NCI-H774 (cell line): Measurements from ENCODE around the gene ABCC6.
"Not testable (repeated sequence)": the region's sequence is repeated elsewhere in the genome, so short reads cannot be mapped to it uniquely, and the experiment has no call there.

Source experiments
- DNase-seq: peaks from one replicate; lab custom pipeline; 2025; lab: John Stamatoyannopoulos, UW

ABCC6 gene

GRCh38 chr16:16112450-16113053 is 110.7 kb downstream of the ABCC6 start:
- DNase-seq: no peak

- DNase-seq: no peak
Measured at GRCh38 chr16:16111639-16112038, 111.7 kb downstream of the ABCC6 start.

DNA sequence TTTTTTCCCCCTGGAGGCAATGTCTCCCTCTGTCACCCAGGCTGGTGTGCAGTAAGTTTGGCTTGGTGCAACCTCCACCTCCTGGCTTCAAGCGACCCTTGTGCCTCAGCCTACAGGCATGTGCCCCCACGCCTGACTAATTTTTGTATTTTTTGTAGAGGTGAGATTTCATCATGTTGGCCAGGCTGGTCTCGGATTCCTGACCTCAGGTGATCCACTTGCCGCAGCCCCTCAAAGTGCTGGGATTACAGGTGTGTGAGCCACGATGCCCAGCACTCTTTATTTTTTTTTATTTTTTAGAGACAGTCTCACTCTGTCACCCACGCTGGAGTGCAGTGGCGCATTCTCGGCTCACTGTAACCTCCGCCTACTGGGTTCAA is 113.2 kb downstream of the ABCC6 start:
- no peak for DNase-seq

DNA sequence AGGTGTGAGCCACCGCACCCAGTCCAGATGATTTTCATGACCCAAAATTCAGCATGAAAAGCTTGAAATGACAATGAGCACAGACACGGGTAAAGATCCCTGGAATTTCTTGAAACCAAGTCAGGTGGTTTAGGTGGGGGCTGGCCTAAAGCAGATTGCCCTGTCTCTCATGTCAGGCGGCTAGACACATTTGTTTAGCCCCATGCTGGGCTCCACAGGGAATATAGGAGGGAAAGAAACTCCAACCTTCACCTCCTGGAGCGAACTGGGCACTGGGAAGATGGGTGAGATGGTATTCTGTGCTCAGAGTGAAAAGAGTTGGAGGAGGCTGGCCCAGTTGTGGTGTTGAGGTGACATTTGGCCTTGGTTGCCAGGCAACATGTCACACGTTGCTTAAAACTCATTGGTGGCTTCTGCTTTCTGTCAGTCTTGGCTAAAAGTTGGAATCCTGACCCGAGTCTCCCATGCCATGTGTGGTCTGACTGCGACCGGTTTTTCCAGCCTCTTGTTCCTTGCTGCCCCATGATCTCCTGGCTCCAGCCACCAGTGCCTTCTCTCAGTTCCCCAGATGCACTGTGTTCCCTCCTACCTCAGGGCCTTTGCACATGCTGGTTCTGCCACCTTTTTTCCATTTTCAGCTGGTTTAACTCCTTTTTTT is 113.7 kb downstream of the ABCC6 start:
- DNase-seq: no peak

DNA sequence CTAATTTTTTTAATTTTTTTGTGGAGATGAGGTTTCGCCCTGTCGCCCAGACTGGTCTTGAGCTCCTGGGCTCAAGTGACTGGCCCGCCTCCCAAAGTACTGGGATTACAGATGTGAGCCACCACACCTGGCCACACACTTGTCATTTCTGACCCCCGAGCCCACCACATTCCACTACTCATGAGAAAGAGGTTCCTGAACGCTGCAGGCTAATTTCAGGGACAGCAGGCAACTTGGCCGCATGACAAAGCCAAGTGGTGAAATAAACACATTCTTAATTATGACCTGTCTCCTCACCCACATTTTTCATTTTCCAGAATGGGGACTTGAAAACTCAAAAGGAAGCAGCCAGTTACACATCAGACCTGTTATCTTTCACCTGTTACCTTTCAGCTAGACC is 114.5 kb downstream of the ABCC6 start:
- DNase-seq: no peak

DNA sequence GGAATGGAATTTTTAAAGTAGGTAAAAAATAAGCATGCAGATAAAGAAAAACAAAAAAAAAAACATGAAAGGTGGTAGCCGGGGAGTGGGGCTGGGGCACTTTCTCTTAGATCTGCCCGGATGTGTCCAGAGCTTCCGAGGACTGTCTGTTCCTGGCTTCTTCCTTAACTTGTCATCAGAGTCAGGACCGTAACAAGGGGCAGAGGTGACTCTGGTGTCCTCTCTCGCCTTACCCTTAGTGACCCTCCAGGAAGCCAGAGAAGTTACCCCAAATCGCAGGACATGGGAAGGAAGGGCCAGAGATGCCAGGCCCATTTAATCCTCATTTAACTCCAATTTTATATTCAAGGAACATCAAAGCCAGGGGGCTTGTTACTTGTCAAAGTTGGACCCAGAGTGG is 115.5 kb downstream of the ABCC6 start:
- DNase-seq: no peak

GRCh38 chr16:16106466-16106865 is 116.8 kb downstream of the ABCC6 start:
- DNase-seq: no peak

DNA sequence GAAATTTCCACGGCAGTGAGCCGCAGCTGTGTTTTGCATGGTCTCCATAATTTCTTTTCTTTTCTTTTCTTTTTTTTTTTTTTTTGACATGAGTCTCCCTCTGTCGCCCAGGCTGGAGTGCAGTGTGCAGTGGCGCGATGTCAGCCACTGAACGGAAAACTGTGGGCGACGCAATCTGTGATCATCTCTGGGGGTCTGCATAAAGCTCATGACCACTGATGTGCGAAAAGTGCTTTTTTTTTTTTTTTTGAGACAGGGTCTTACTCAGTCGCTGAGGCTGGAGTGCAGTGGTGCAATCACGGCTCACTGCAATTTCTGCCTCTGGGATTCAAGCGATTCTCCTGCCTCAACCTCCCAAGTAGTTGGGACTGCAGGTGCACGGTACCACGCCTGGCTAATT is 117.6 kb downstream of the ABCC6 start:
- no peak for DNase-seq

DNA sequence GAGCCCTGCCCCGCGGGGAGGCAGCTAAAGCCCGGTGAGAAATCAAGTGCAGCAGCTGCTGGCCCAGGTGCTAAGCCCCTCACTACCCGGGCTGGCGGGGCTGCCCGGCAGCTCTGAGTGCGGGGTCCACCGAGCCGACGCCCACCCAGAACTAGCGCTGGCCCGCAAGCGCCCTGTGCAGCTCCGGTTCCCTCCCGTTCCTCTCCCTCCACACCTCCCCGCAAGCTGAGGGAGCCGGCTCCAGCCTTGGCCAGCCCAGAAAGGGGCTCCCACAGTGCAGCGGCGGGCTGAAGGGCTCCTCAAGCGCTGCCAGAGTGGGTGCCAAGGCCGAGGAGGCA is 118.5 kb downstream of the ABCC6 start:
- DNase-seq: not testable (repeated sequence)

- not testable (repeated sequence) for DNase-seq
Measured at GRCh38 chr16:16104132-16104803, 119.0 kb downstream of the ABCC6 start.

GRCh38 chr16:16102738-16103137 is 120.6 kb downstream of the ABCC6 start:
- DNase-seq: no peak

DNA sequence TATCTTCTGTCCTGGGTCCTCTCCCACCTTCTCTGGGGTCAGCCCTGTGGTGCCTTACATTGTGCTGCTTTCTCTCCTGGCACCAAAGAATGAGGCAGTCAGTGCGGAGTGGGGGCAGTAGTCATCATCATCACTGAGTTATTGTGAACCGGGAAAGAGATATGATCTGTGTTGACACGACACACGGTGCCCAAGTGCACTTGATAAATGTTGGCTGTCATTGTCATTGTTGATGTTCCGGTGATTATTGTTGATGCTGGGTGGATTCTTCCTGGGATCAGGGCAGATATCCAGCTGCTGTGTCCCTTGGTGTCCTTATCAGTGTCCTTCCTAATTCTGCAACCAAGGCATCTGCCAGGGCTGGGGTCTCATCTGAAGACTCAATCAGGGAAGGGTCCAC is 121.7 kb downstream of the ABCC6 start:
- no peak for DNase-seq

GRCh38 chr16:16100631-16101030 is 122.7 kb downstream of the ABCC6 start:
- DNase-seq: no peak

DNA sequence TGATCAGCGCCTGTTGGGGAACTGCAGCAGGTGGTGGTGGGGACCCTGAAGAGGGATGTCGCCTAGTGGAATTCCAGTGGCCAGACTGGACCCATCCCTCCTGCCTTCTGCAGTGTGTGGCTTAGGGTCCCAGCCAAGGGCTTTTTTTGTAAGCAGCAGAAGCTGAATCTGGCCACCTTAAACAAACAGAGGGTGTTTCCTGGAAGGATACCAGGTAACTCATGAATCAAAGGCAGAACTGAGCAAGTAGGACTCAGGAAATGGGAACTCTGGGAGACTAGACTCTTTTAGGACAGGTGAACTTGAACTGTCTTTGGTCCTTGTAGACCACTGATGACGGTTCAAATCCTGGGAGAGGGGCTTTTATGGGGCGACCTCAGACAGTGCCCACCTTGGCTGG is 124.0 kb downstream of the ABCC6 start:
- DNase-seq: no peak
